HEK293T (cell line): ENCODE results near the gene DHX9.

Experiments
- ARNT ChIP-seq: fragments of 450-650 bp; IDR thresholded peaks from 2 replicates; pipeline ENCODE4 v1.6.1; 2017; ENCODE audit warnings: mild to moderate bottlenecking
- BHLHE40 ChIP-seq: fragments of 450-650 bp; IDR thresholded peaks from 2 replicates; pipeline ENCODE4 v1.6.1; 2016; ENCODE audit warnings: mild to moderate bottlenecking, moderate library complexity, borderline replicate concordance
- CTBP1 ChIP-seq: fragments of 450-650 bp; IDR thresholded peaks from 2 replicates; pipeline ENCODE4 v1.6.1; 2016; ENCODE audit warnings: borderline replicate concordance
- ELF4 ChIP-seq: fragments of 450-650 bp; IDR thresholded peaks from 2 replicates; pipeline ENCODE4 v1.6.1; 2017; ENCODE audit warnings: antibody characterized with exemption
- FOXA1 ChIP-seq: fragments of 450-650 bp; IDR thresholded peaks from 2 replicates; pipeline ENCODE4 v1.6.1; 2016; ENCODE audit warnings: mild to moderate bottlenecking
- FOXK2 ChIP-seq: fragments of 450-650 bp; IDR thresholded peaks from 2 replicates; pipeline ENCODE4 v1.6.1; 2016; ENCODE audit warnings: mild to moderate bottlenecking
- FOXM1 ChIP-seq: fragments of 450-650 bp; IDR thresholded peaks from 2 replicates; pipeline ENCODE4 v1.6.1; 2017; ENCODE audit warnings: mild to moderate bottlenecking, borderline replicate concordance
- HDGF ChIP-seq: fragments of 450-650 bp; IDR thresholded peaks from 2 replicates; pipeline ENCODE4 v1.6.1; 2017; ENCODE audit warnings: antibody characterized with exemption, borderline replicate concordance
- SP1 ChIP-seq: fragments of 450-650 bp; IDR thresholded peaks from 2 replicates; pipeline ENCODE4 v1.6.1; 2017
- SUZ12 ChIP-seq: fragments of 450-650 bp; IDR thresholded peaks from 2 replicates; pipeline ENCODE4 v1.6.1; 2016; ENCODE audit warnings: mild to moderate bottlenecking
- TARDBP ChIP-seq: fragments of 450-650 bp; IDR thresholded peaks from 2 replicates; pipeline ENCODE4 v1.6.1; 2016
- ZNF384 ChIP-seq: fragments of 450-650 bp; IDR thresholded peaks from 2 replicates; pipeline ENCODE4 v1.6.1; 2016
- TF ChIP-seq, protein P1 (sequence below): fragments of 450-650 bp; IDR thresholded peaks from 2 replicates; pipeline ENCODE4 v1.6.1; 2016

- TF ChIP-seq FOXM1 (no peak), FOXK2 (no peak), SP1 (no peak), ZNF384 (no peak), FOXA1 (no peak), TARDBP (no peak), BHLHE40 (no peak), ARNT (no peak), SUZ12 (no peak), HDGF (no peak), CTBP1 (no peak), ELF4 (no peak)
- TF ChIP-seq, protein P1, sequence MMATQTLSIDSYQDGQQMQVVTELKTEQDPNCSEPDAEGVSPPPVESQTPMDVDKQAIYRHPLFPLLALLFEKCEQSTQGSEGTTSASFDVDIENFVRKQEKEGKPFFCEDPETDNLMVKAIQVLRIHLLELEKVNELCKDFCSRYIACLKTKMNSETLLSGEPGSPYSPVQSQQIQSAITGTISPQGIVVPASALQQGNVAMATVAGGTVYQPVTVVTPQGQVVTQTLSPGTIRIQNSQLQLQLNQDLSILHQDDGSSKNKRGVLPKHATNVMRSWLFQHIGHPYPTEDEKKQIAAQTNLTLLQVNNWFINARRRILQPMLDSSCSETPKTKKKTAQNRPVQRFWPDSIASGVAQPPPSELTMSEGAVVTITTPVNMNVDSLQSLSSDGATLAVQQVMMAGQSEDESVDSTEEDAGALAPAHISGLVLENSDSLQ: no peak
Measured at GRCh38 chr1:182823220-182823619, 15.9 kb upstream of the DHX9 start.
